Osteocyte (in vitro differentiated cells): ENCODE results near the gene BMP2K. TPM values are rescaled to one million over a fixed set of nuclear protein-coding genes. Genes with fewer than 3 reads are reported as not detected.

Source experiments
- DNase-seq: peaks from one replicate; pipeline ENCODE4 v3.0.0; 2021; ENCODE audit warnings: mixed read lengths; ENCODE audit not compliant: unreplicated experiment; ENCODE audit errors: extremely low spot score
- H3K27ac Mint-ChIP-seq: one replicate; pipeline ENCODE4 v1.8.0; 2021; ENCODE audit warnings: mild to moderate bottlenecking, mixed read lengths; ENCODE audit not compliant: unreplicated experiment
- H3K27me3 Mint-ChIP-seq: one replicate; pipeline ENCODE4 v1.8.0; 2021; ENCODE audit warnings: mixed read lengths; ENCODE audit not compliant: unreplicated experiment
- H3K36me3 Mint-ChIP-seq: one replicate; pipeline ENCODE4 v1.8.0; 2021; ENCODE audit warnings: mixed read lengths; ENCODE audit not compliant: unreplicated experiment
- H3K4me1 Mint-ChIP-seq: one replicate; pipeline ENCODE4 v1.8.0; 2021; ENCODE audit warnings: mixed read lengths; ENCODE audit not compliant: unreplicated experiment
- H3K4me3 Mint-ChIP-seq: one replicate; pipeline ENCODE4 v1.8.0; 2021; ENCODE audit warnings: mild to moderate bottlenecking, moderate library complexity, mixed read lengths; ENCODE audit not compliant: unreplicated experiment
- H3K9me3 Mint-ChIP-seq: one replicate; pipeline ENCODE4 v1.8.0; 2021; ENCODE audit warnings: mixed read lengths; ENCODE audit not compliant: unreplicated experiment
- total RNA-seq: library from RNA; stranded (reverse); gene quantifications from 2 replicates; pipeline ENCODE4 v1.2.1, GENCODE V29; 2021
- TF ChIP-seq, protein P1 (sequence below): fragments of 200-600 bp; sonication (generic); IDR thresholded peaks from 2 replicates; pipeline ENCODE4 v1.5.0; 2021; ENCODE audit warnings: antibody characterized with exemption, mild to moderate bottlenecking, moderate library complexity

BMP2K gene
- total RNA-seq, 1 donor from 2014 or later: 19.5 TPM

DNA sequence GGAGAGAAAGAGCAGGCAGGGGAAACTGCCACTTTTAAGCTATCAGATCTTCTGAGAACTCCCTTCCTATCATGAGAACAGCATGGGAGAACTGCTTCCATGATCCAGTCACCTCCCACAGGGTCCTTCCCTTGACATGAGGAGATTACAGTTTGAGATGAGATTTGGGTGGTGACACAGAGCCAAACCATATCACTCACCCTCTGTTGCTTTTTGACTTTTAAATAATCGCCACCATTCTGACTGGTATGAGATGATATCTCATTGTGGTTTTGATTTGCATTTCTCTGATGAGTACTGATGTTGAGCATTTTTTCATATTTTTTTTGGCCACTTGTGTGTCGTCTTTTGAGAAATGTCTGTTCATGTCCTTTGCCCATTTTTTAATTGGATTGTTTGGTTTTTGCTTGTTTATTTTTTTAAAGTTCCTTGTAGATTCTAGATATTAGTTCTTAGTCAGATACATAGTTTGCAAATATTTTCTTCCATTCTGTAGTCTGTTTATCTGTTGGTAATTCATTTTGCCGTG, 169.6 kb downstream of the BMP2K start:
- no peak overlapping the region for H3K4me3 Mint-ChIP-seq
- no peak overlapping the region for H3K27ac Mint-ChIP-seq
- peaks cover 81% of the 10 kb centered on the region for H3K27me3 Mint-ChIP-seq
- H3K9me3 Mint-ChIP-seq: peaks cover 8% of the 10 kb centered on the region
- TF ChIP-seq, protein P1, sequence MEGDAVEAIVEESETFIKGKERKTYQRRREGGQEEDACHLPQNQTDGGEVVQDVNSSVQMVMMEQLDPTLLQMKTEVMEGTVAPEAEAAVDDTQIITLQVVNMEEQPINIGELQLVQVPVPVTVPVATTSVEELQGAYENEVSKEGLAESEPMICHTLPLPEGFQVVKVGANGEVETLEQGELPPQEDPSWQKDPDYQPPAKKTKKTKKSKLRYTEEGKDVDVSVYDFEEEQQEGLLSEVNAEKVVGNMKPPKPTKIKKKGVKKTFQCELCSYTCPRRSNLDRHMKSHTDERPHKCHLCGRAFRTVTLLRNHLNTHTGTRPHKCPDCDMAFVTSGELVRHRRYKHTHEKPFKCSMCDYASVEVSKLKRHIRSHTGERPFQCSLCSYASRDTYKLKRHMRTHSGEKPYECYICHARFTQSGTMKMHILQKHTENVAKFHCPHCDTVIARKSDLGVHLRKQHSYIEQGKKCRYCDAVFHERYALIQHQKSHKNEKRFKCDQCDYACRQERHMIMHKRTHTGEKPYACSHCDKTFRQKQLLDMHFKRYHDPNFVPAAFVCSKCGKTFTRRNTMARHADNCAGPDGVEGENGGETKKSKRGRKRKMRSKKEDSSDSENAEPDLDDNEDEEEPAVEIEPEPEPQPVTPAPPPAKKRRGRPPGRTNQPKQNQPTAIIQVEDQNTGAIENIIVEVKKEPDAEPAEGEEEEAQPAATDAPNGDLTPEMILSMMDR: no peak
- no peaks in the 10 kb centered on the region for H3K4me1 Mint-ChIP-seq
- no peaks in the 10 kb centered on the region for H3K36me3 Mint-ChIP-seq
- no peak for DNase-seq

DNA sequence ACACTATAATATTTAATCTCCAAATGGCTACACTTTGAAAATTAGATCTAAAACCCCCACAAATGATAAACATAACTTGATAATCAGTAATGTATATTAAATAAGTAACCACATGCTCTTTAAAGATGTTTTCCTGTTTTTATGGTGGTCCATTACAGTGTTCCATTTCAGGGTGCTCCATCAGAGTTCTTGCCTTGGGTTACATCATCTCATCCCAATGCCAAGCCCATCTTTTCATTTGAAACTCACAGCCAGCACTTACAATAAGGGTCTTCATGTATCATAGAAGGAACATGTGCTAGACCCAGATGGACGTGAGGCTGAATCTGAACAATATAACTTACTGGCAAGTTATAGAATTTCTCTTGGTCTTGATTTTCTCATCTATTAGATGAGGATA, 173.6 kb downstream of the BMP2K start:
- H3K4me1 Mint-ChIP-seq: no peaks in the 10 kb centered on the region
- peaks cover 8% of the 10 kb centered on the region for H3K9me3 Mint-ChIP-seq
- H3K27me3 Mint-ChIP-seq: peaks cover 77% of the 10 kb centered on the region
- H3K27ac Mint-ChIP-seq: no peak overlapping the region
- DNase-seq: no peak
- TF ChIP-seq, protein P1: no peak
- H3K36me3 Mint-ChIP-seq: no peaks in the 10 kb centered on the region
- H3K4me3 Mint-ChIP-seq: no peak overlapping the region

DNA sequence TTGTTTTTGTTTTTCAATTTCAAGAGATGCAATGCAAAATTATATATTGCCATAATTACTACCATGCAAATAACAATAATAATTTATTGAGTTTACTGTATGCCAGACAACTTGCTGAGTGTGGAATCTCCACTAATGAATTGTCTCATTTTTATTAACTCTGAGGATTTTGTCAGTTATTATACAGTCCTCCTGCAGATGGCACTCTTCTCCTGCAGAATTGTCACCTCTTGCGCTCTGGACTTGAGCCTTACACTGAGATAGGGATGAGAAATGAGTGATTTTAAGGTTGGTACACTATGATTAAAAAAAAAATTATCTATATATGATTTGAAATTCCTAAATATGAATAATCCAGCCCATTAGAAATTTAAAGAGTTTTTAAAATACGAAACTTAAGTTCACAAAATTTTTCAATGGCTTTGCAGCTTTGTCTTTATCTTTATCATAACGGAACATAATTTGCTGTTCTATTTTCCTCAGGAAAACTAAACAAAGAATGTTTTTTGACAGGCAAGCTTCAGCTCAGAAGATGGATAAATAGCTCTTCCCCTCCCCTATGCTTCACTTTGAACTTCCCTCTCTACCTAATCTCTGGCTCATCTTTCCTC, 175.8 kb downstream of the BMP2K start:
- H3K27ac Mint-ChIP-seq: no peak overlapping the region
- no peak overlapping the region for H3K4me3 Mint-ChIP-seq
- no peaks in the 10 kb centered on the region for H3K36me3 Mint-ChIP-seq
- no peak for DNase-seq
- peaks cover 70% of the 10 kb centered on the region for H3K27me3 Mint-ChIP-seq
- H3K4me1 Mint-ChIP-seq: no peaks in the 10 kb centered on the region
- TF ChIP-seq, protein P1: peak; percentile 77
- H3K9me3 Mint-ChIP-seq: no peaks in the 10 kb centered on the region

DNA sequence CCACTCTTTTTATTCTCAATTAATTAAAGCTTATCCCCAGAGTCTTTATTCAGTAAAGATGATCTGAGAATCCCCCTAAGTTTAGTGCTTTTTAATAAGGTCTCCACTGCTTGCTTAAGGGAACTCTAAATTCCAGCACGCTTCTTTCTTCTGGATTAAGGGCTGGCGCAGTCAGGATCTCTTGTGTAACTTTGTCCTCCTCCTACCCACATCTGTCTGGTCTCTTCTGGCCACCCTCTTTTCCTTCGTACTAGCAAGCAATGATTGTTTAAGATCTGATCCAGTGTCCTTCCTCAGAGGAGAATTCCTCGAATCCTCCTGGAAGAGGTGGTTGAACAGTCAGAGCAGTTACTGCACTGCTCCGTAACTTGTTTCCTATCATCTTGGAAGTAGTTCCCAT, 177.1 kb downstream of the BMP2K start:
- TF ChIP-seq, protein P1: no peak
- H3K4me1 Mint-ChIP-seq: no peaks in the 10 kb centered on the region
- no peaks in the 10 kb centered on the region for H3K36me3 Mint-ChIP-seq
- no peak overlapping the region for H3K27ac Mint-ChIP-seq
- peaks cover 57% of the 10 kb centered on the region for H3K27me3 Mint-ChIP-seq
- DNase-seq: no peak
- no peaks in the 10 kb centered on the region for H3K9me3 Mint-ChIP-seq
- no peak overlapping the region for H3K4me3 Mint-ChIP-seq

DNA sequence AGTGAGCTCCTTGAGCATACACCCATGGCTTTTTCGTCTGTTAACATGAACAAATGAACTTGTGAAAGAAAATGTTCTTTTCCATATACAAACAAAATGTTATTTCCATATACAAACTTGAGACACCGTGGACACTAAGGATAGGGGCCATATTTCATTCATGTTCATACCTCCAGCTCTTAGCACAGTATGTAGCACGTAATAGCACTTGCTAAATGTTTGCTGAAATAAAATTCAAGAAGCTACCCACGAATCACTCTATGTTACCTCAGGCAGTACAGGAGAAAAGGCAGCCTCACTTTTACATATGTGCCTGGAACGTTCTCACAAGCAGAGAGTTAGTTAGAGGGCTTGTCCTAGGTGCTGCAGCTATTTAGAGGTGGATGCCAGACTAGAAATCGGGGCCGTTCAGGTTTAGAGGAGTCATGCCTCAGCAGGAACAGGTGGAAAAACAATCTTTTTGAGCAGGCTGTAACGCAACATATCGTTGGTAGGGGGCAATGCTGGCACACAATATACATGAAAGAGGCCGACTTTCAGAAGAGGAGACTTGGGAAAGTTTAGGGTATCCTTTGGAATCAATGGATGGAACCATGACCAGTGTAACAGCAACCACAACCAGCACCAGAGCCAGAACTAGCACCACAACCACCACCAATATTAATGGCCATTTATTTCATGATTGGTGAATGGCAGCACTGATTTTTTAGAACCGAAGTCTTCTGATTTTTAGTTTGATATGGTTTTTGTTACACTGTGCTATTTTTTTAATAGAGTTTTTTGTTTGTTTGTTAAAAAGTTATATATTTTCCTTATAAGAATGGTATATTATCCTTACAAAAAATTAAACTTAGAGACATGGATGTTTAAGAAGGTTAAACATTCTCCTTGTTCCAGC, 177.9 kb downstream of the BMP2K start:
- no peak overlapping the region for H3K27ac Mint-ChIP-seq
- DNase-seq: no peak
- no peaks in the 10 kb centered on the region for H3K9me3 Mint-ChIP-seq
- peaks cover 56% of the 10 kb centered on the region for H3K27me3 Mint-ChIP-seq
- no peak overlapping the region for H3K4me3 Mint-ChIP-seq
- TF ChIP-seq, protein P1: peak; percentile 45
- H3K36me3 Mint-ChIP-seq: no peaks in the 10 kb centered on the region
- peaks cover 1% of the 10 kb centered on the region for H3K4me1 Mint-ChIP-seq
